D721Med (cell line): ENCODE measurements around the gene PCAT7.

Experiments used
- DNase-seq: peaks from one replicate; pipeline ENCODE4 v3.0.0; 2011; ENCODE audit warnings: low spot score; ENCODE audit not compliant: insufficient read length
- FAIRE-seq: peaks from 2 replicates; lab custom pipeline; 2011; peaks lifted over from hg19 to GRCh38; lab: Jason Lieb, UNC
- CTCF ChIP-seq: IDR thresholded peaks from 2 replicates; pipeline ENCODE4 v1.5.1; 2012; ENCODE audit warnings: mild to moderate bottlenecking, control low read depth; ENCODE audit not compliant: insufficient read depth; ENCODE audit errors: missing control alignments

The PCAT7 gene

GRCh38 chr9:94603259-94604160, 48.6 kb downstream of the PCAT7 start:
- TF ChIP-seq CTCF: peak; percentile 72
- DNase-seq (peak; percentile 84), FAIRE-seq (no peak)

- DNase-seq (no peak), FAIRE-seq (no peak)
- no peak for TF ChIP-seq CTCF
Observed at GRCh38 chr9:94606646-94607422, 52.0 kb downstream of the PCAT7 start.

- DNase-seq (no peak), FAIRE-seq (no peak)
- TF ChIP-seq CTCF: no peak
Observed at GRCh38 chr9:94607423-94607691, 52.5 kb downstream of the PCAT7 start.

- TF ChIP-seq CTCF: no peak
- no peak for FAIRE-seq
- DNase-seq: no peak
Observed at GRCh38 chr9:94610181-94610606, 55.3 kb downstream of the PCAT7 start.

- DNase-seq (no peak), FAIRE-seq (no peak)
- TF ChIP-seq CTCF: no peak
Observed at GRCh38 chr9:94611638-94612068, 56.8 kb downstream of the PCAT7 start.

GRCh38 chr9:94612071-94612470, 57.2 kb downstream of the PCAT7 start:
- TF ChIP-seq CTCF: no peak
- DNase-seq (no peak), FAIRE-seq (no peak)
